KG1 (cell line): ENCODE data around the gene NUP98.
"Not testable (repeated sequence)": the region's sequence is repeated elsewhere in the genome, so short reads cannot be mapped to it uniquely, and the experiment has no call there.

Source experiments
- DNase-seq: peaks from one replicate; lab custom pipeline; 2025; lab: John Stamatoyannopoulos, UW

The NUP98 gene

DNA sequence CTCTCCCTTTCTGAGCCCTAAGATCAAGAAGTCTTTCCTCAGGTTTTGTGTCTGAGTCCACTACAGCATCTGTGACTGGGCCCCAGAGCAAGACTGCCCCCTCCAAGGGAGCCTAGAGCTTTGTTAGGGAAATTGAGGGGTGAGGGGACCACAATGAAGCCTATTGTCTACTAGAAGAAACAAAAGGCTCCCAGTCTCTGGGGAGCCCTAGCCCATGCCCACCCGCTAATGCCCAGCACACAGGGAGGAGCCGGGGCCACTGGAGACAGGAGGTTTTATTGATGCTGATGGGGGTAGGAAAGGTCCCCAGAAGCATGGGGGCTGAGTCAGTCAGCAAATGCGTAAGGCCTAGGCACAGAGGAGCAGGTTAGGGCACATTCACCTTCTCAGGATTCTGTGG lies 29.4 kb upstream of the NUP98 start:
- no peak for DNase-seq

DNA sequence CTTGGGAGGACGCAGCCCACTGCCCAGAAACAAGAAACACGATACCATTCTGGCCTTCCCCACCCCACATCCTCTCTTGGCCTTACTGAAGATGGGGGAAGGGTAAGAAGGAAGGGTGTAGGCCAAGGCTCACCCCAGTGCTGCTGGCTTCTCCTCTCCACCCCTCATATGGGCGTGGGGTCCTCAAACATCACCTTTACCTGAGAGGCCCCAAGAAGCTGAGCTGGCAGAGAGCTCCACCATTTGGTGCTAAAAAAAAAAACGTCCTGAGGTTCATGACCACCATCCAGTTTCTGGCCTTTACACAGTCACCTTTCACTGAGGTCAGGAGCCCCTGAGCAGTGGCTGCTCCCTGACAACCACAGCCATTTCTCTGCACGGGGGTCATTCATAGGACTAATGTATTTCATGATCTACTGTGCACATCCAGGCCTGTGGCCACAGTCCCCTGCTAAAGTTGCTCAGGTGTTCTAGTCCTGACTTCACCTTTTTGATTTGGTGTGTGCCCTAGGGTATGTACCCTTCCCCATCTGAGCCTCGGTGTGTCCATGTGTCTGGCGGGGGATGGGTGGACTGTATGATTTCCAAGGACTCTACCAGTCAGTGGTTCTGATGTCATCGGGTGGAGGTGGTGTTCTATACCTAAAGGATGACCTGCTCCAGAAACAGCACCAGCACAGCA lies 28.3 kb upstream of the NUP98 start:
- DNase-seq: no peak

GRCh38 chr11:3824714-3825472 lies 27.5 kb upstream of the NUP98 start:
- DNase-seq: peak; percentile 22

- DNase-seq: no peak
These were observed 26.6 kb upstream of the NUP98 start for GRCh38 chr11:3823762-3824506.

DNA sequence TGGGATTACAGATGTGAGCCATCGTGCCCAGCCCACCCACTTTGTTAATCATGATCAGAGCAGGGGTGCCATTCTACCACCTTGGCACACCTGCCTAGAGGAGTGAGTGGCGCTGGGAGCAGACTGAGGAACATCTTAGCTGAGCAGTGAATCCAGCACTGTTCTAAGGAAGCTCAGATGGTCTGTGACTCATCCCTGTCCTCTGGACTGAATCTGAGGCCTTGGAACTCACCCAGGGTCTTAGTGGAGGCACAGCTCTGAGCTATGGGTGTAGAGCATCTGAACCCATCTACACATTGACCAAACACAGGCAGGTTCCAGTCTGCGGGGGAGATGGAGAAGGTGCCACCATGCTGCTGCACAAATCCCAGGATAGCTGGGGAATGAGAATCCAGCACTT lies 25.9 kb upstream of the NUP98 start:
- DNase-seq: no peak

DNA sequence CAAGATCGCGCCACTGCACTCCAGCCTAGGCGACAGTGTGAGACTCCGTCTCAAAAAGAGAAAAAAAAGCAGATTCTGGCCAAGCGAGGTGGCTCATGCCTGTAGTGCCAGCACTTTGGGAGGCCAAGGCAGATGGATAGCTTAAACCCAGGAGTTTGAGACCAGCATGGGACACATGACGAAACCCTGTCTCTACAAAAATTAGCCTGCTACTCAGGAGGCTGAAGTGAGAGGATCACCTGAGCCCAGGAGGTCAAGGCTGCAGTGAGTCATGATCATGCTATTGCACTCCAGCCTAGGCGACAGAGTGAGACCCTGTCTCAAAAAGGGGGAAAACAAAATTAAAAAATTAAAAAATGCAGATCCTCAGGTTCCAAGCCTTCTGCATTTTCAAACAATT lies 25.0 kb upstream of the NUP98 start:
- no peak for DNase-seq

GRCh38 chr11:3820971-3821370 lies 23.6 kb upstream of the NUP98 start:
- no peak for DNase-seq

DNA sequence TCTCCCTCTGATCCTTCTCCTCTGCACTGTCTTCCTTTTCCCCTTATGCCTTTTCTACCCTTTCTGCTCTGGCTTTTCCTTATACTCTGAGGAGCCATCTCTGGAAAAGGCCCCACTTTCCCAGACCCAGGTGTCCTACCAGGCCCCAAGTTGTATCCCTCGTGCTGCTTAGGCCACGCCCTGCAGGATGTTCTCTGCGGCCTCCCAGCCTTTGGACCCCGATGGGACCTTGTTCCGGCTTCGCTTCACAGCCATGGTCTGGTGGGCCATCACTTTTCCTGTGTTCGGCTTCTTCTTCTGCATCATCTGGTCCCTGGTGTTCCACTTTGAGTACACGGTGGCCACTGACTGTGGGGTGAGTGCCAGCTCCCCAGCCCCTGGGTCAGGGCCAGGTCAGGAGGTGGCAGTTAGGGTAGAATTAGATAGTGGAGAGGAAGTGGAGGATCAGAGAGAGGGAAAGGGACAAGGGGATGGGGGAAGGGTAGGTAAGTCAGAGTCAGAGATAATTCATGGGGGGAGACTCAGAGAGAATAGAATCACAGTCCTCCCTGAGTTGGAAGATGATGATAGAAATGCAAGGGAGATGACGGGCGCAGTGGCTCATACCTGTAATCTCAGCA lies 19.9 kb upstream of the NUP98 start:
- no peak for DNase-seq

DNA sequence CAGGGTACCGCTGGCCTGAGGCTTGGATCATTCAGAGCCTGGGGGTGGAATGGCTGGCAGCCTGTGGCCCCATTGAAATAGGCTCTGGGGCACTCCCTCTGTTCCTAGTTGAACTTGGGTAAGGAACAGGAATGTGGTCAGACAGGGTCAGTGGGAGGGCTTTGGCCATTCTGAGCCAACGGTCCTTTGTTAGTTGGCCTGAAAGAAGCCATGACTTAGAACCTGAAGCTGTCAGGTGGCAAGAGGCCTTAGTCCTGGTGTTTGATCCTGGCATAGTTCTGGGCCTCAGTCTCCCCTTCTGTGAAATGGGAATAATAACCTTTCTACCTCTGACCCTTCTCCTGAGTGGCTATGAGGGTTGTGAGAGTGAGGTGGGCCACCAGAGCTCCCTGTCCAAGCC lies 19.3 kb upstream of the NUP98 start:
- DNase-seq: no peak

DNA sequence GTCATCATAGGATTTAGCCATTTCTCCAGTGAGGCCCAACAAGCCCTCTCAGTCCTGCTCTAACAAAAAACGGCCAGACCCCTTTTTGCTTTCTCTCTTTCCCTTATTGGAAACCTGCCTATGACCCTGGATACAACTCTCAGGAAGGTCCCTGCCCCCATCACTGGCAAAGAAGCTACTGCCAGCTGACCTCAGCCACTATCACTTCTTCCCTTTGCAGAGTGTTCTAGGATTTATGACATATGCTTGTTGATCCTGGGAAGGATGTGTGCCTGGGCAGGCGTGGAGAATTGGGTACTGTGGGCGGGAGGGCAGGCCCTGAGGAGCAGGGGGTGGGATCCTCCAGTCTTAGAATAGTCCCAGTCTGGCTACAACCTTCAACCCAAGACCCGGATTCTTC lies 18.5 kb upstream of the NUP98 start:
- DNase-seq: no peak

GRCh38 chr11:3814832-3815231 lies 17.5 kb upstream of the NUP98 start:
- not testable (repeated sequence) for DNase-seq

DNA sequence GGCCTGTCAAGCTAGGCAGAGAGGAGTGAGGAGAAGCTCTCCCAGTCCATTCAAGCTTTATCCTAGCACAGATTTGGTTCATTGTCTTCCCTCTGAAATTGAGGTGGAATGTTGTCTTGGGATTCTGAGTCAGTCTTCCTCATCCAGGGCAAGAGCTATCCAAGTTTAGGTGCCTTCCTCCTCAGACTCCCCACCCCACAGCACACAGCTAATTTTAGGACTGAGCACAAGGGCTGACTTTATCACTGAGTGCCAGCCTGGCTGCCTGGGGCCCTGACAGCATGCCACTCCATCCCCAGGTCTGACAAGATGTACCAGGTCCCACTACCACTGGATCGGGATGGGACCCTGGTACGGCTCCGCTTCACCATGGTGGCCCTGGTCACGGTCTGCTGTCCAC lies 13.6 kb upstream of the NUP98 start:
- DNase-seq: no peak

DNA sequence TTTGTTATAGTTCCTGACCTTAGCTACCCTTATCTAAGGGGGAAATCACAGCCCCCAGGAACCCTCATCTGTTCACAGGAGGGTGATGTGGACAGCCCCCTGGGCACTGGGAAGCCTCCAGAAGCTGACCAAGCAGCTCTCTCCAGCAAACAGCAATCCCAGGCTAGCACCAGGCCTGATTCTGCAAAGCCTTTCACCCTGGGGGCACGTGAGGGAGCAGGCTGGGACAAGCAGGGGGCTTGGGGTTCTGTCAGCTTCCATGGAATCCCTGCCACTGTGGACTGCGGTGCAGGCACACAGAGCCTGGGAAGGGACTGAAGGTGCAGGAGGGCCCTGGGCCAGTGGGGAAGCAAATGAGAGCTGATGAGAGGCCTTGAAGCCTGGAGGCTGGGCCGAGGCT lies 13.1 kb upstream of the NUP98 start:
- DNase-seq: no peak

- no peak for DNase-seq
These were observed 12.2 kb upstream of the NUP98 start for GRCh38 chr11:3809624-3809928.

- DNase-seq: peak; percentile 29
These were observed 11.7 kb upstream of the NUP98 start for GRCh38 chr11:3808861-3809623.

DNA sequence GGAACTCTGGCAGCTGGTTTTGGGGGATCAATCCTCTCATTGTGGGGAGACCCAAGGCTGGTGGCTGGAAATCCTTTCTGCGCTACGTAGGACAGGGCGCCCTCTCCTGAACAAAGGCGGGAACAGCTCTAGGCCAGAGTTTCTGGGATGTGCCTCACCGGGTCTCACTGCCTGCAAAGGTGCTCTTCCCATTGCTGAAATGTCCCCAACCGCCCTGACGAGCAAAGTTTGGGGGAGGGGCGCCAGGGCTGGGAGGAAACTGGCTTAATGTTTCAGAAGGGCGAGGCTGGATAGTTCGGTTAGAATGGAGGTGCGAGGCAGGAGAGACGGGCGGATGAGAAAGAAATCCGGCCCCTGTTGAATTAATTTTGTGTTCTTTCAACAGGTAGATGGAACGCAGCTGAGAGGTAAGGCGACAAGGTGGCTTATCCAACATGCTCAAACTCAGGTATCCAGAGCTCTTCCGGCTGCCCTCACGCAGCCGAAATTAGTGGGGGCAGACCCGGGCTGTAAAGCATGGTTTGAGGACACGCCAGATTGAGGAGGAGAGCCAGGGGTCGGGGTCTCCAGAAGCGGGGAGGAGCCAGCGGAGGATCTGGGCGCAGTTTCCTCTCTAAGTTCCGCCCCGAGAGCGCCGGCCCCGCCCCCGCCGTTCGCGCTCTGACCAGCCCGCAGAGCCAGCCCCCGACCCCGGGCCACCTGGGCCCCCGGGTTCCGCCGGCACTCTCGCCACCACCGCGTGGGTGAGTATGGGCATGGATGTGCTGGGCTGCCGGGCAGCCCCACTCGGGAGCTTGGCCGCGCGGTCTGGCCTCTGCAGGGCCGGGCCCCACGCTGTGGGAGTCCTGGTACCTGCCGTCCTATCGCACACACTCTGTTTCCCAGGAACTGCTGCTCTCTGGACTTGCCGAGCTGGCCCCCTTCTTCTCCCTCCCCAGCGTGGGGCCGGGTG lies 10.8 kb upstream of the NUP98 start, which contains the start of gene PGAP2:
Gene PGAP2 (plus strand): TSS at position 652 of the 952 bp plus-strand sequence. CDS start 2,700 bp downstream, outside the sequence.
- peak; percentile 43 for DNase-seq

DNA sequence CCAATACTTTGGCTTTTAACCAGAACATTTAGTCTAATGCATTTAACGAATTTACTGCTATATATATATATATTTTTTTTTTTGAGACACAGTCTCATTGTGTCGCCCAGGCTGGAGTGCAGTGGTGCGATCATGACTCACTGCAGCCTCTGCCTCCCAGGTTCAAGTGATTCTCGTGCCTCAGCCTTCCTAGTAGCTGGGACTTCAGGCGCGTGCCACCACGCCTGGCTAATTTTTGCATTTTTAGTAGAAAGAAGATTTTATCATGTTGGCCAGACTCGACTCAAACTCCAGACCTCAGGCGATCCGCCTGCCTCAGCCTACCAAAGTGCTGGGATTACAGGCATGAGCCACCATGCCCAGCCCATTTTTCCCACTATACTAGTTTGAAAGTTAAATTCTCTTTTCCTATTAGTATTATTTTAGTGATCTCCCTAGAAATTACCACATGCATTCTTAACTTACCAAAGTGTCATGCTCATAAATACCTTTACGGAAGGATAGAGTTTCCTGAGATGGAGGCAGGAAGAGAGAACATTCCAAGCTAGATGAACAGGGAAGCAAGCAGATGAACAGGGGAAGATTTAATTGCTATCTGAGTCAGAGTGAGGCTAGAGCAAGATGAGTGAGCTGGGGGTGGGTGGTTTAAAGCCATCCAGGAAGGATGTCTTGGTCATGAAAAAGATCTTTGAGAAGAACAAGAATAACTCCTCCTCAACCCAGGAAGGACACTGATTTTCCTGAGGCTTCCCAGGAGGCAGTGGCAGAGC lies 6.6 kb upstream of the NUP98 start:
- no peak for DNase-seq

DNA sequence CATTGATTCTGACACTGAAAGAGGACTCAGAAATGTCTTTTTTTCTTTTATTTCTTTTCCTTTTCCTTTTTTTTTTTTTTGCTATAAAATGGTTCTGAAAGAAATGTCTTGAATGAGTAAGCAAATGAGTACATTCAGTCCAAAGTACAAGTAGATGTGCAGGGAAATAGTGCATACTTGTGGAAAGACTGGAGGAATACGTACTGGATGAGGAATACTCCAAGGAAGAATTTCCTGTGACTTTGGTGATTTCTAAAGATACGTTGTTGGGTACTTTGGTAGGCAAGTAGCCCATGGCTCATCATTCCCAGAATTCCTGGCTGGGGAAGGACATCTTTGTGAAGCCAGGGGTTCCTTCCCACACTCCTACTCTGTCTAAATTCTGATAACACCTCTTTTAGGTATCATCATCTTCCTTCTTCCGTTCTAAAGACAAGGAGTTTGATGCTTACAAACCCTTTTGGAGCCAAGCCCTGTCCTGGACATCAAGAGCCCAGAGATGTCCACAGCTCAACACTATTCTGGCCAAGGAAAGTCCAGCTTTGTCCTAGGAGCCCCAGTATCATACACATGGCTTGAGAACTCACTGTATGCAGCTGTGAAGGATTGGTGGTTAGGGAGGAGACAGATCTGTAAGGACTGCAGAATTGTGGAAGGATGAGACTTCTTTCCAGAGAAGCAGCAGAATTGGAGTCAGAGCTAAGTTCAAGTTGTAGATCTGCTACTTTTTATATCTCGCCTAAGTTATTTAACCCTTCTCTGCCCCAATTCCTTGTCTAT lies 4.8 kb upstream of the NUP98 start:
- DNase-seq: no peak

DNA sequence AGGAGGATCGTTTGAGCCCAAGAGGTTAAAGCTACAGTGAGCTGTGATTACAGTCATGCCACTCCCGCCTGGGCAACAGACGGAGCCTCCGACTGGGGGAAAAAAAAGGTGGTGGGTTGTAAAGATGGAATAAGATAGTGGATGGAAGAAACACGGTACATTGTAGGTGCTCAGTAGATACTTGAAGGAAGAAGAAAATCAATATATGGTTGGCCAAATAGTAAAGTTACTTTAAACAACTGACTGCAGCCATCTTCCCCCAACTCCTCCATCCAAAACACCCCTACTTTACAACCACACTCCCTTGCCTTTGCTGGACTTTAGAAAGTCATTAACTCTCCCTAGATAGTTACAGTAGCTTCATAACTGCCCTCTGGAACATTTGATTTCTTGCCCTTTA lies 2.5 kb upstream of the NUP98 start:
- no peak for DNase-seq
